ENCODE measurements around the gene SCYL3. TPM values are rescaled to one million over a fixed set of nuclear protein-coding genes. Genes with fewer than 3 reads are reported as not detected.

Gene SCYL3
- total and polyA plus RNA-seq, 2 experiments from 2014 or later = 2.2 to 6.8 TPM

GRCh38 chr1:169844941-169845608 is 48.6 kb downstream of the SCYL3 start (continued):
- TF ChIP-seq ZNF462 (CRISPR knock-in tag; IDR thresholded peaks at IDR 0.05) (no peak), EZH2phosphoT487 (IDR thresholded peaks at IDR 0.05; ENCODE audit: unreplicated experiment) (no peak), CREB1 (CRISPR knock-in tag; IDR thresholded peaks at IDR 0.05; ENCODE audit: low read depth) (no peak), ZNF331 (CRISPR knock-in tag; IDR thresholded peaks at IDR 0.05; ENCODE audit: low read depth) (no peak), CTCF (conservative IDR thresholded peaks at IDR 0.05; ENCODE audit: low read depth in 2 of 2) (no peak), POLR2AphosphoS5 (IDR thresholded peaks at IDR 0.05; ENCODE audit: low read depth) (no peak), EZH2 (IDR thresholded peaks at IDR 0.05; ENCODE audit: low read depth, unreplicated experiment) (no peak), NANOG (IDR thresholded peaks at IDR 0.05; ENCODE audit: borderline replicate concordance) (no peak), ZNF114 (CRISPR knock-in tag; IDR thresholded peaks at IDR 0.05) (no peak)
